NT2/D1 (cell line): ENCODE data around the gene RGS17.

Experiments
- SUZ12 ChIP-seq: IDR thresholded peaks from 2 replicates; pipeline ENCODE4 v1.6.1; 2011; ENCODE audit not compliant: insufficient read length, insufficient read depth; ENCODE audit errors: extremely low read depth
- YY1 ChIP-seq: IDR thresholded peaks from 2 replicates; pipeline ENCODE4 v1.6.1; 2011; ENCODE audit not compliant: insufficient read length, insufficient read depth
- ZNF274 ChIP-seq: IDR thresholded peaks from 2 replicates; pipeline ENCODE4 v1.6.1; 2011; ENCODE audit warnings: mild to moderate bottlenecking, low read depth, low read length

GRCh38 chr6:152980656-152981055 lies 150.4 kb downstream of the RGS17 start:
- no peak for TF ChIP-seq YY1
- no peak for TF ChIP-seq ZNF274
- no peak for TF ChIP-seq SUZ12
